Measurements from ENCODE around the gene TNRC6C.
A peak's percentile ranks its signal among the peaks of the same experiment; 100 is the strongest.

The TNRC6C gene

GRCh38 chr17:78125138-78125913, 166.8 kb downstream of the TNRC6C start:
- no peak for DNase-seq (ENCODE audit: low read depth)

DNA sequence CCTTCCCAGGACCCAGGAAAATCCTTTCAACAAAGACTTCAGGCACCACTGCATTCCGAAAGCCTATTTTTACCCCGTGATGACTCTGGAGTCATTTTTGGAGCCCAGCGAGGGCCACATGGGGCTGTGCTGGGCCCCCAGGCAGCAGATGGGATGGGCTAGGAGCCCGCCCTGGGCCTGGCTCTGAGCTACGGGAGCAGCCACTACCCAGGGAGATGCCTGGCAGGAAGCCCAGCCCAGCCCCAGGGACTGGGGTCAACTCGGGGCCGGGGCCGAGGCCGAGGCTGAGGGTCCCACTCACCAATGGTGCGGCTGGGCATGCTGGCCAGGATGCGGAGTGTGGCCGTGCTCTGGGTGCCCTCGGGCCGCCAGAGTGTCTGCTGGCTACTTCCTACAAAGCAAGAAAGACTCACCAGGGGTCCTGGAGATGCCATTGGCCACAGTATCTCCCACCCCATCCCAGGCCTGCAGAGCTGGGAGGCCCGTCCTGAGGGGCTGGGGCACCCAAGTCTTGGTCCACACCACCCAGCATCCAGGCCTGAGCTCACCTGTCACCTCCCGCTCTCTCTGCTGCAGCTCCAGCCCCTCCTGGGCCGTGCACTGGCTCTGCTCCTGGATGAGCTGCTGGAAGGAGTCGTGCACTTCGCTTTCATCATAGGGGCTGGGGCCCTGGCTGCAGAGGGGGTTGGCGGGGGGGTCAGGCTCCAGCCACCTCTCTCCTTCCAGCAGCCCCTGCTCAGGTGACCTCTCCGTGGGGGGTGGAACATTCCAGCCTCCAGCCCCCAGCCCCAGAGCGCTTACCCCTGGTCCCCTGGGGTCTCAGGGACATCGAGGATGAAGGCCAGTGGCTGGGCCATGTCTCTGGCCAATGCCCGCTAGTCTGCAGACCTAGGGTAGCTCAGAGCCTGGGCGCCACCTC, 167.7 kb downstream of the TNRC6C start:
- no peak for DNase-seq (ENCODE audit: low read depth)

DNA sequence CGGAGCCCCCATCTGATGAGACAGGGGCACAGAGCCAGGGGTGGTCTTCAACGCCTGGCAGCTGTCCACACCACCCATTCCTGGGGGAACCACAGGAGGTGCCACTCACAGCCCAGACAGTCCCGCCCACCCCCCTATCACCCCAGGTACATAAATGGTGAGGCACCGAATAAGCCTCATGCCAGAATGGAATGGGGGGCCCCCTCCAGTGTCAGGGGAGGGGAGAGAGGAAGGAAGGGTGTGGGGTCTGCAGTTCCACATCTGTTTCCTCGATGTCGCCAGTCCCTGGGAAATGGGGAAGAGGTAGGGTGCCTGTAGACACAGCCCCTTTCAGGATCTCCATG, 168.4 kb downstream of the TNRC6C start:
- DNase-seq (ENCODE audit: low read depth) = no peak

DNA sequence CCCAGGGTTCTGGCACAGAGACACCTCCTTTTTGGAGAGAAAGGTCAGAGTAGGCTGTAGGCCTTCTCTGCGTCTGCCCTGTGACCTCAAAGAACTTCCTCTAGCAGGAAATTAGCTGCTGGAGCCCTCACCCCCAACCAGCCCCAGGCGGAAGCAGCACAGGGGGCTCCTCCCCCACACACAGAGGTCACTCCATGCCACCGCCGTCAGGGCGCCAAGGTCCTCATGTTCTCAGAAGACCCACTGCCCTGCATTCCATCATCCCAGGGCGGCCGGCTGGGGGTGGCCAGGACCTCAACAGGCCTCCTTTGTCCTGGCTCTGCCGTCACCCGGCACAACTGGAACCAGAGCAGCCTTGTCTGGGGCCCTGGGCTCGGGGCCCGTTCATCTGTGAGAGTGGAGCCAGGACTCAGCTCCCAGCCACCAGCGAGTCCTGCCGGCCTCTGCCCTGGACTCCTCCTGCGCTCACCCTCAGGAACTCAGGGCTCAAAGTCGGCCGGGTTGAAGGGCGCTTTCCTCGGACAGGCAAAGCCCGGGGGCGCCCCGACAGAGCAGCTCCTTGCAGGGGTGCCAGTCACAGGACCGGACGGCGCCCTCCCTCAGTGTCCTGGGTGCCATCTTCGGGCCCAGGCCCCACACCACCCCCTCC, 168.9 kb downstream of the TNRC6C start:
- DNase-seq (ENCODE audit: low read depth) = no peak

DNA sequence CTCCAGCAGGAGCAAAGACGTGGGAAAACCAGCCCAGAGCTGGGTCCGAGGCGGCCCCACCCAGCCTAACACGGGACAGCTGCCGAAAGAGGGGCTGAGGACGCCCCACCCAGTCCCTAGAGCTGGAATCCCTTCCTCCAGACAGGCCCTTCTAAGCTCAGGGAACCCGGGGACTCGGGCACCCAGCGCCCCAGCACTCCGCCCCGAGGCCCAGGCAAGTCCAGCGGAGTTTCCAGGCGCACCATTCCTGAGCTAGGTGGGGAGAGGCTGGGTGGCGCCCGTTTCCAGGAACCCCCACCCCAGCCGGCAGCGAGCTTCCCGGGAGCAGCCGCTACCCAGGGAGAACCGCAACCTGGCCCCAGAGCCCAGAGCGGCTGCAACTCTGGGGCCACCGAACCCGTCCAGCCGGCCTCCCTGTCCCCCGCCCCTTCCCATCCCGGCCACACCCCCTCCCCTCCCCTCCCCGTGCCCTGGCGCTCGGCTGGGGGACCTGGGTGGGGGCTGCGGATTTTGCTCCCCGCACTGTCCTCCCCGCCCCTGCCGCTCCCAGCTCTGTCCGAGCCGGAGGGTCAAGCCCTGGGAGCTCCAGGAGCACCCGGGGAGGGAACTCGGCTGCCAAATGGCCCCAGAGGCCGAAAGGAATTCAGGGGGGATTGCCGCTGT, 169.5 kb downstream of the TNRC6C start:
- DNase-seq (ENCODE audit: low read depth) = no peak

GRCh38 chr17:78128551-78129350, 170.2 kb downstream of the TNRC6C start, which contains the start of gene TMC6:
Gene TMC6, minus strand, starts transcription at chr17:78128755. Its CDS starts 1,923 bp downstream, at chr17:78126832.
- no peak for DNase-seq (ENCODE audit: low read depth)

DNA sequence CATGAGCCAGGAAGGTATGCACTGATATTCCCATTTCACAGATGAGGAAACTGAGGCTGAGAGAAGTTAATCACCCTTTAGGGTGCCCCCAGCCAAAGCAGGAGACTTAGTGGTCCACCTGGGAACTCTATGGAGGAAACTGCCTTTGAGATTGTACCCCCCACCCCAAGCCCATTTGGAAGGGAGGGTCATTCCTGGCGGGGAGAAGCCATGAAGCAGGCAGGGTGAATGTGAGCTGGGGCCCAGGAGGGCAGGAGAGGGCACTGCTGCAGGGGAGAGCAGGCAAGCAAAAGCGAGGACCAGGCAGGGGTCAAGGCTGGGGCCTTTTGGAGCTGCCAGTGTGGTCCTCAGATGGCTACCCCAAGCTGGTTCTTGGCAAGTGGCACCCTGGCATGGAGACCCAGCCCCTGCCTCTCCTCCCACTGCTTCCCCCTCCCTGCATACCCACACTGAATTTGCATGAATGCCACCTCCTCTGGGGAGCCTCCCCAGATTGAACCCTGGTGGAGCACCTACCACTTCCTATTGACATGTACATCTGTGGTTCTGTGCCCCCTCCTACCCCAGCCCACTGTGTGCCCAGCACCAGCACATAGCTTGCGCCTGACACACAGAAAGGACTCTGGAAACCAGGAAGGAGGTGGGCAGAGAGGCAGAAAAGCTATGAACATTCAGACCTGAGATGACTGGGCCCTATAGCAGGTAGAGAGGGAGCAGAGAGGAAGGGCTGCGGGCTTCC, 171.0 kb downstream of the TNRC6C start:
- no peak for DNase-seq (ENCODE audit: low read depth)

DNA sequence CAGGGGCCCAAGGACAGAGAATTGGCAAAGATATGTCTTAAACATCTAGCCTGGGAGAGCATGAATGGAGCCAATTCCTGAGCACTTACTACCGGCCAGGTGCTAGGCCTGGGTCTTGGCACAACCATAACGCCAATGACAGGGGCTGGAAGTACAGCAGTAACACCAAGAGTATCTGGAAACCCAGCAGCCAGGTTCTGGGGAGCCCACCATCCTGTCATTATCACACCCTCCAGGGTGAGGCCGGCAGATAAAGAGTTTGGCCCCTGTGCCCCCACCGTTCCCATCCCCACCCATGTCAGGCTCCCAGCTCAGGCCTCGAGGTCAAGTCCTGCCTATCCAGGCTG, 171.6 kb downstream of the TNRC6C start:
- DNase-seq (ENCODE audit: low read depth) = no peak

DNA sequence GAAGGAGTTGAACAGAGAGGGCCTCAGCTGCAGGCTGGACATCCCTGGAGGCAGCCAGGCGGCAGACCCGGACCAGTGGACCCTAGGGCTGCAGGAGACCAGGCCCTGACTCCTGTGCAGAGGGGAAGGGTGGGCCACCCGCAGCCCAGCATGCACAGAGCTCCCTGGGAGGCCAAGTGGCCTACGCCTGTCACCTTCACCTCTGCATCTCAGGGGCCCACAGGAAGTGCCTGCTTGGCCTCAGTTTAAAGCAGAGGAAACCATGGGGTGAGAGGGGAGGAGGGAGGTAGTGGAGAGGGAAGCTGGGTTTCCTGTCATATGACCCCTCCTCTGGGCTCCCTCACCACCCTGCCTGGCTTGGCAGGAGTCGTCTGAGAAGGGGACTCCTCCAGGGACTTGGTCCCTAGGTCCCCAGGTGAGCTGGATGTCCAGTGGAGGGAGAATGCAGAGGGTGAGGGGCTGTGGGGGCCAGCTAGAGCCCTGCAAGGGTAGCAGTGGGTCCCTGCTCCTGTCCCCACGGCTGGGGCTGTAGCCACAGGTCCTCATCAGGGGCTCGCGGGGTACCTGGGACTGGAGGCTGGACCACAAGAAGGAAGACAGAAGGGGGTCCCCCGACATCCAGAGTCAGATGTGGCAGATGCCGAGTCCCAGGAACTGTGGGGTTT, 172.1 kb downstream of the TNRC6C start, which contains the start of gene TMC8:
TSS of gene TMC8 (plus strand) at position 335 of the 665 bp plus-strand sequence. CDS start 818 bp downstream, outside the sequence.
- no peak for DNase-seq (ENCODE audit: low read depth)

GRCh38 chr17:78131172-78132083, 172.9 kb downstream of the TNRC6C start:
- peak; percentile 55 for DNase-seq (ENCODE audit: low read depth)

- DNase-seq (ENCODE audit: low read depth) = peak; percentile 68
Measured at GRCh38 chr17:78132084-78132676, 173.7 kb downstream of the TNRC6C start.

DNA sequence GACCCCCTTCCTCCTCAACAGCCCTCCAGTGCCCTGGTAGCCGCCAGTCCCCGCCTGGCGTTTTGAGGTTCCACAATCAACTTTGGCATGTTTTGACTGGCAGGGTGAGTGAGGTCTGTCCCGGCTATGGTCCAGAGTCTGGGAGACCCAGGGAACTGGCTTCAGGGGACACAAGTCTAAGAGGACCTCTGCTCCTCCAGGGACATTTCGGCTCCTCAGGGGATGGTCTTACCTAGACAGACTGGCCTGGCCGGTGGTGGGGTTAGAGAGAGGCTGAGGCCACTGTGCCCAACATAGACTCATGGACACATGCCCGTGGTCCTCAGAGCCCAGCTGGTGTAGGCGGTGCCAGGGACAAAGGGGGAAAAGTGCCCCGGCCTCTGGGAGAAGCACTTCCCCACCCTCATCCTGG, 174.3 kb downstream of the TNRC6C start:
- DNase-seq (ENCODE audit: low read depth) = no peak

GRCh38 chr17:78133179-78133951, 174.9 kb downstream of the TNRC6C start:
- no peak for DNase-seq (ENCODE audit: low read depth)

GRCh38 chr17:78133971-78134898, 175.7 kb downstream of the TNRC6C start:
- no peak for DNase-seq (ENCODE audit: low read depth)

- no peak for DNase-seq (ENCODE audit: low read depth)
Measured at GRCh38 chr17:78134899-78135385, 176.4 kb downstream of the TNRC6C start.

DNA sequence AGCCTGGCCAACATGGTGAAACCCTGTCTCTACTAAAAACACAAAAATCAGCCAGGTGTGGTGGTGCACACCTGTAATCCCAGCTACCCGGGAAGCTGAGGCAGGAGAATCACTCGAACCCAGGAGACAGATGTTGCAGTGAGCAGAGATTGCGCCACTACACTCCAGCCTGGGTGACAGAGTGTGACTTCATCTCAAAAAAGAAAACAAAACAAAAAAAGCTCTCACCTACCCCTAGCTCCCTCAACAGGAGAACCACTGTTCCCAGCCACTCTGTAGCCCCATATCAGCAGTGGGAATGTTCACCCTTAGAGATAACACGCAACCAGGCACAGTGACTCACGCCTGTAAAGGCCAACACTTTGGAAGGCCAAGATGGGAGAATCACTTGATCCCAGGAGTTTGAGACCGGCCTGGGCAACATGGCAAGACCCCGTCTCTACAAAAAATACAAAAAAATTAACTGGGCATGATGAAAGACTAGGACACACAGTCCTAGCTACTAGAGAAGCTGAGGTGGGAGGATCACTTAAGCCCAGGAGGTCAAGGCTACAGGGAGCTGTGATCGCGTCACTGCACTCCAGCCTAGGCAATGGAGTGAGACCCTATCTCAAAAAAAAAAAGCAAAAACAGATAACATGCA, 177.5 kb downstream of the TNRC6C start:
- no peak for DNase-seq (ENCODE audit: low read depth)
